NCI-H82 treated with DMSO at 0.1 percent for 48 hours (cell line): ENCODE data around the gene RBPMS2.
"Not testable (repeated sequence)": the region's sequence is repeated elsewhere in the genome, so short reads cannot be mapped to it uniquely, and the experiment has no call there.

Experiments used
- DNase-seq: peaks from one replicate; lab custom pipeline; 2025; ENCODE audit not compliant: unreplicated experiment; lab: John Stamatoyannopoulos, UW

The RBPMS2 gene

GRCh38 chr15:64755427-64755940 lies 19.9 kb downstream of the RBPMS2 start:
- DNase-seq, result no peak

GRCh38 chr15:64754663-64755426 lies 20.5 kb downstream of the RBPMS2 start:
- no peak for DNase-seq

GRCh38 chr15:64753480-64754185 lies 21.8 kb downstream of the RBPMS2 start:
- DNase-seq, result no peak

GRCh38 chr15:64751464-64751863 lies 23.9 kb downstream of the RBPMS2 start:
- no peak for DNase-seq

GRCh38 chr15:64749999-64750657 lies 25.3 kb downstream of the RBPMS2 start:
- DNase-seq, result no peak

- no peak for DNase-seq
These were observed 26.2 kb downstream of the RBPMS2 start for GRCh38 chr15:64749167-64749566.

GRCh38 chr15:64748251-64748650 lies 27.1 kb downstream of the RBPMS2 start:
- DNase-seq, result no peak

GRCh38 chr15:64747578-64747977 lies 27.8 kb downstream of the RBPMS2 start:
- DNase-seq, result no peak

- no peak for DNase-seq
These were observed 28.5 kb downstream of the RBPMS2 start for GRCh38 chr15:64746921-64747320.

- DNase-seq, result no peak
These were observed 29.0 kb downstream of the RBPMS2 start for GRCh38 chr15:64746356-64746755.

- DNase-seq, result no peak
These were observed 31.7 kb downstream of the RBPMS2 start for GRCh38 chr15:64743691-64744090.

- DNase-seq, result no peak
These were observed 32.5 kb downstream of the RBPMS2 start for GRCh38 chr15:64742921-64743320.

GRCh38 chr15:64742385-64742784 lies 33.0 kb downstream of the RBPMS2 start:
- no peak for DNase-seq

- DNase-seq, result not testable (repeated sequence)
These were observed 33.7 kb downstream of the RBPMS2 start for GRCh38 chr15:64741708-64742107.

- DNase-seq, result no peak
These were observed 34.8 kb downstream of the RBPMS2 start for GRCh38 chr15:64740311-64741170.

- DNase-seq, result no peak
These were observed 35.7 kb downstream of the RBPMS2 start for GRCh38 chr15:64739577-64740143.

GRCh38 chr15:64739156-64739555 lies 36.2 kb downstream of the RBPMS2 start:
- no peak for DNase-seq

- DNase-seq, result no peak
These were observed 36.9 kb downstream of the RBPMS2 start for GRCh38 chr15:64738226-64739095.

- DNase-seq, result no peak
These were observed 43.1 kb downstream of the RBPMS2 start for GRCh38 chr15:64732156-64732860.
